Measurements from ENCODE around the gene CYTH4.
A peak's percentile ranks its signal among the peaks of the same experiment; 100 is the strongest.

CYTH4 gene

DNA sequence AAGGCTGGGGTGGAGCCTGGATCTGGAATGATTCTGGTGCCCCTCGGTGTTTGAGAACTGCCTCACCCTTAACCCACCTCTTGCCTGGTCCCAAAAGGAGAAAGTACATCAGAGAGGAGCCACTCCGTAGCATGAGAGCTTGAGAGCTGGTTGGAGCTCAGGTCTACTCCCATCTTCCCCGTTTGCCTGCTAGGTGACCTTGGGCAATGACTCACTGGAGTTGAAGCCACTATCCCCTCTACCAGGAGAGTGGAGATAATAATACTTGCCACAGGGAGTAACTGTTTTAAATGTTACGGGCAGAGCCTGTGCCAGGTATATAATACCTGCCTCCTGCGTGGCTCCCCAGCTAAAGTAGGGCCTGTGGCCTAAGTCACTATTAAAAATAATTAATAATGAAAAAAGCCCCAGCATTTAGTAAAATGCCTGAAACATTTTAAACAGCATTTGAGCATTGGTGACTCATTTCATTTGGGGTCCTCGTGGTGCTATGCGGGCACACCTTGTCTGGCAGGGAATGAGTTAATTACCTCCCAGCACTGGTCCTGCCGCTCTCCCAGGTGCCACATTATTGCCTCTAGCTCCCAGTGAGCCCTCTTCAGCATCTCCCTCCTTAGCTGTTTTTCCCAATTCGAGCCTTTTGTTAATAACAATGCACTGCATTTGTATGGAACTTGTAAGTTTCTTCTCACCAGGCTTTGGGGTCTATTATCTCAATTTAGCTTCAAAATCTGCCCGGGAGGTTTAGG lies 22.5 kb downstream of the CYTH4 start:
- no peak overlapping the region for H3K4me3 ChIP-seq (ENCODE audit: control insufficient read depth, low read depth, low read length)
- peak; percentile 49 for DNase-seq (ENCODE audit: low read depth)
- TF ChIP-seq CTCF (conservative IDR thresholded peaks at IDR 0.05; ENCODE audit: control insufficient read depth, insufficient read depth, low read depth, low read length) = no peak

GRCh38 chr22:37305887-37306286 lies 23.6 kb downstream of the CYTH4 start:
- DNase-seq (ENCODE audit: low read depth) = no peak
- no peak overlapping the region for H3K4me3 ChIP-seq (ENCODE audit: control insufficient read depth, low read depth, low read length)
- no peak for TF ChIP-seq CTCF (conservative IDR thresholded peaks at IDR 0.05; ENCODE audit: control insufficient read depth, insufficient read depth, low read depth, low read length)

DNA sequence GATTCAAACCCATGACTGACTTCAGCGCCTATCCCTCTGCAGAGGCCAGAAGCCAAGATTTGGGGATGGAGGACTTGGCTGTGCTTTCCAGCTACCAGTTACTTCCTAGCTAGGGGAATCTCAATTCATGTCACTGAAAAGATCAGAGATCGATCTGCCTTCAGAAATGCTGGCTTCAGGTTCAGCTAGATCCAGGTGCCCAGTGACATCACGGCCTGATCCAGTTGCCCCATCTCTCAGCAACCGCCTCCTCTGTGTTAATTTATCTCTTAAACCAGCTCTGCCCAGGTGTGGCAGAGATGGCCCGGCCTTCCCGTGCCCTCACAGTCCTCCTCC lies 24.2 kb downstream of the CYTH4 start:
- no peak overlapping the region for H3K4me3 ChIP-seq (ENCODE audit: control insufficient read depth, low read depth, low read length)
- no peak for DNase-seq (ENCODE audit: low read depth)
- TF ChIP-seq CTCF (conservative IDR thresholded peaks at IDR 0.05; ENCODE audit: control insufficient read depth, insufficient read depth, low read depth, low read length) = no peak

DNA sequence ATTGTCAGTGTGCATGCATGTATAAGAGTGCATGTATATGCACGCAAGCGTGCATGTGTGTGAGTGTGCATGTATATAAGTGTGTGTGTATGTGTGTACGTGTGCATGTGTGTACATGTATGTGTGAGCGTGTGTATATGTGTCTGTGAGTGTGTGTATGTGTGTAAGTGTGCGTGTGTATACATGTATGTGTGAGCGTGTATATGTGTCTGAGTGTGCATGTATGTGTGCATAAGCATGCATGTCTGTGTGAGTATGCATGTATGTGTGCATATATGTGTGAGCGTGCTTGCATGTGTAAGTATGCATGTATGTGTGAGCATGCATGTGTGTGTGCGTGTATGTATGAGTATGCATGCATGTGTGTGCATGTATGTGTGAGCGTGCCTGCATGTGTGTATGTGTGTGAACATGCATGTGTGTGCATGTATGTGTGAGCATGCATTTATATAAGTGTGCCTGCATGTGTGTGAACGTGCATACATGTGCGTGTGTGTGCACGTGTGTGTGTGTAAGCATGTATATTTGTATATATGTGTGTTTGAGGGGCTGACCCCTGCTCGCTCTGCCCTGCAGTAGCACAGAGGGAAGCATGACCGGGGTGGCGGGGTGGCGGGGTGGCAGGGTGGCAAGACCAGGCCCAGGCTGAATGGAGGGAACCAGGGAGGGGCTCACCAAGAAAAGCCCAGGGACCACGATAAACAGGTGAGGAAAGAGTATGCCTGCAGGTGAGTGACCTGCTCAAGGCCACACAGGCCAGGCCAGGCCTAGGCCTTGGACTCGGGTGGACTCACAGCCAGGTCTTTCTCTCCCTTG lies 26.3 kb downstream of the CYTH4 start:
- no peak for TF ChIP-seq CTCF (conservative IDR thresholded peaks at IDR 0.05; ENCODE audit: control insufficient read depth, insufficient read depth, low read depth, low read length)
- no peak overlapping the region for H3K4me3 ChIP-seq (ENCODE audit: control insufficient read depth, low read depth, low read length)
- DNase-seq (ENCODE audit: low read depth) = no peak

DNA sequence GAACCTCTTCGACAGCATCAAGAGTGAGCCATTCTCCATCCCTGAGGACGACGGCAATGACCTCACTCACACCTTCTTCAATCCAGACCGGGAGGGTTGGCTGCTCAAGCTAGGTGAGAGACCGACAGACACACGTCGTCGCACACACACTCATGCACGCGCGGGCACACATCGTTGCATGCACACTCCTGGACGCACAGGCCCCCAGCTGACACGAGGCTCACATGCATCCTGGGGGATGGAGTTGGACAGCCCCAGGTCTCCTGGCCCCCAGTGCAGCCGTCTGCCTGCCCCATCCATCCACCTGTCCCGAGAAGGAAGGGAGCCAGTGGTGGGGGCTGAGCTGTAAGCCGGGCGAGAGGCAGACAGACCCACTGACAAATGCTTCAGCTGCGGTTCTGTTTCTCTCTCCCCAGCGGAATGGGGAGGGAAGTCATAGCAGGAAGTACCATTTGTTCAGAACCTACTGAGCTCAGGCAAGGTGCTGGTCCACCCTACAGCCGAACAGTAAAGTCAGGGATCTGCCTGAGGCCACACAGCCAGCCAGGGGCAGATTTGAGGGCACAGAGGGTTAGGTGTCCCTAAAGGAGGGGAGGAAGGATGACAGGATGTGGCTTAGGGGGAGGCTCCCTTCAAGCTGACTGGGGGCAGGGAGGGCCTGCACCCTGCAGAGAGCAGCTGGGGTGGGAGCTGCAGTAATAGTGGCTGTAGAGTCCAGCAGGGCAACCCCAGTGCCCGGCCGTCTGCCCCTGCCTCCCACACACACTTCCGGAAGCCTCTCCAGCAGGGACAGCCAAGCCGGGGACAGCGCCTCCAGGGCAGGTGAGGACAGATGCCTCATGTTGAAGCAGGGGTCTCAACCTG lies 27.1 kb downstream of the CYTH4 start:
- no peak for TF ChIP-seq CTCF (conservative IDR thresholded peaks at IDR 0.05; ENCODE audit: control insufficient read depth, insufficient read depth, low read depth, low read length)
- H3K4me3 ChIP-seq (ENCODE audit: control insufficient read depth, low read depth, low read length) = no peak overlapping the region
- DNase-seq (ENCODE audit: low read depth) = no peak

DNA sequence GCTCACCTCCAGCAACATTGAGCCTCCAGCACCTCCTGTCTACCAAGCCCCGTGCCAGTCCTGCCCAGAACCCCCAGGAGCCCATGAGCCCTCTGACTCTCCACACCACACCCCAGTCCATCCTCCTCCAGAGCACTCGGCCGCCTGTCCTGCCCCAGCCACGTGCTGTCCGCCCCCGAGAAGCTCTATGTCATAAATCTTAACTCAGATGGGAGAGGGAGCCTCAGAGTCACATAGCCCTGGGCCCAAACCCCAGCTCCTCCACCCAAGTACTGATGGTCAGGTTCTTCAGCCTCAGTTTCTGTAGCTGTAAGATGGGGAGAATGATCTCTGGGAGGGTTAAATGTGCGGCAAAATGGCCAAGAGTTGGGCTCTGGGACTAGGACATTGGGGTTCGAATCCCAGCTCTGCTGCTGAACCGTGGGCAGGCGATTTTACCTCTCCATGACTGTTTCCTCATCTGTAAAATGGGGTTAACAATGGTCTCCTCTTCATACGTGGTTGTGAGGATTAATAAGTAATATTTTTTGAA lies 27.8 kb downstream of the CYTH4 start:
- no peak for TF ChIP-seq CTCF (conservative IDR thresholded peaks at IDR 0.05; ENCODE audit: control insufficient read depth, insufficient read depth, low read depth, low read length)
- no peak overlapping the region for H3K4me3 ChIP-seq (ENCODE audit: control insufficient read depth, low read depth, low read length)
- no peak for DNase-seq (ENCODE audit: low read depth)

All from fibroblast of mammary gland (primary cell).